Thymus (tissue), 11 donors: ENCODE results near the gene CPAMD8. TPM values are rescaled to one million over a fixed set of nuclear protein-coding genes. Genes with fewer than 3 reads are reported as not detected.

Source experiments
- DNase-seq, 9 donors: peaks; one replicate each; pipeline ENCODE4 v3.0.0-alpha.2; 2013; ENCODE audit warnings: low spot score in 9 of 9, low read depth in 6 of 9, missing footprints in 1 of 9
- H3K27ac ChIP-seq, 2 donors: one replicate each; pipeline ENCODE4 v1.5.1; 2013; ENCODE audit warnings: control low read depth in 1 of 2, low read depth in 1 of 2, low read length in 1 of 2, mild to moderate bottlenecking in 1 of 2, moderate library complexity in 1 of 2
- H3K27me3 ChIP-seq, 2 donors: one replicate each; pipeline ENCODE4 v1.5.1; 2013; ENCODE audit warnings: low read length in 1 of 2; ENCODE audit not compliant: control insufficient read depth in 2 of 2, insufficient read depth in 1 of 2
- H3K36me3 ChIP-seq, 2 donors: one replicate each; pipeline ENCODE4 v1.5.1; 2013; ENCODE audit warnings: low read length in 1 of 2, mild to moderate bottlenecking in 1 of 2, moderate library complexity in 1 of 2; ENCODE audit not compliant: control insufficient read depth in 2 of 2, insufficient read depth in 2 of 2
- H3K4me1 ChIP-seq, 2 donors: one replicate each; pipeline ENCODE4 v1.5.1; 2013; ENCODE audit warnings: low read length in 2 of 2; ENCODE audit not compliant: control insufficient read depth in 2 of 2, insufficient read depth in 2 of 2
- H3K4me3 ChIP-seq, 2 donors: one replicate each; pipeline ENCODE4 v1.5.1; 2013; ENCODE audit warnings: low read length in 2 of 2, control low read depth in 1 of 2, mild to moderate bottlenecking in 1 of 2
- H3K9me3 ChIP-seq, 2 donors: one replicate each; pipeline ENCODE4 v1.5.1; 2013; ENCODE audit warnings: low read length in 1 of 2, mild to moderate bottlenecking in 1 of 2; ENCODE audit not compliant: control insufficient read depth in 2 of 2, insufficient read depth in 1 of 2
- WGBS: extraction: QIAGEN DNeasy Blood & Tissue Kit; methylation state at CpG from one replicate; pipeline ENCODE4 v1.1.7; 2013; 5-methylcytosine and 5-hydroxymethylcytosine counted together
- polyA plus RNA-seq: library from polyadenylated mRNA; stranded (reverse); fragments of 200-250 nt; gene quantifications from one replicate; pipeline ENCODE4 v1.2.3, GENCODE V29; 2013
- total RNA-seq: library from RNA; stranded (reverse); fragments of 120-200 nt; gene quantifications from one replicate; pipeline ENCODE4 v1.2.4, GENCODE V29; 2013
- donor health status: healthy.

The CPAMD8 gene
- total and polyA plus RNA-seq, 2 donors = 12.3 to 17.3 TPM

- no peak overlapping the region for H3K4me3 ChIP-seq
- H3K27ac ChIP-seq = no peak overlapping the region
- 83% methylated on average over 9 of the region's 9 CpGs for WGBS
- no peaks in the 10 kb centered on the region for H3K27me3 ChIP-seq
- peaks cover 30 to 57% of the 10 kb centered on the region in 2 donors for H3K36me3 ChIP-seq
- peaks cover 5 to 27% of the 10 kb centered on the region in 2 donors for H3K4me1 ChIP-seq
- DNase-seq = peak in 1 of 9 donors; percentile 22
- no peaks in the 10 kb centered on the region for H3K9me3 ChIP-seq
Observed at GRCh38 chr19:17069193-17069592, 42.6 kb upstream of the CPAMD8 start.

- Histone ChIP-seq H3K27me3 (no peaks in the 10 kb centered on the region), H3K36me3 (peaks cover 38 to 68% of the 10 kb centered on the region in 2 donors), H3K27ac (no peak overlapping the region), H3K4me1 (peaks cover 0 to 10% of the 10 kb centered on the region in 2 donors), H3K9me3 (peaks cover 2 to 7% of the 10 kb centered on the region in 2 donors), H3K4me3 (no peak overlapping the region)
- DNase-seq = no peak
- WGBS = 98% methylated on average over 2 of the region's 2 CpGs
Observed at GRCh38 chr19:17063428-17063827, 36.8 kb upstream of the CPAMD8 start.

GRCh38 chr19:17061691-17062090 is 35.1 kb upstream of the CPAMD8 start:
- H3K9me3 ChIP-seq = peaks cover 4 to 14% of the 10 kb centered on the region in 2 donors
- no peaks in the 10 kb centered on the region for H3K27me3 ChIP-seq
- no peak for DNase-seq
- H3K27ac ChIP-seq = no peak overlapping the region
- 93% methylated on average over 7 of the region's 7 CpGs for WGBS
- H3K4me1 ChIP-seq = peaks cover 0 to 3% of the 10 kb centered on the region in 2 donors
- H3K4me3 ChIP-seq = no peak overlapping the region
- H3K36me3 ChIP-seq = peaks cover 50 to 76% of the 10 kb centered on the region in 2 donors

- no peak for DNase-seq
- H3K4me1 ChIP-seq = peaks cover 0 to 3% of the 10 kb centered on the region in 2 donors
- H3K27me3 ChIP-seq = no peaks in the 10 kb centered on the region
- no peak overlapping the region for H3K4me3 ChIP-seq
- WGBS = 98% methylated on average over 3 of the region's 3 CpGs
- peaks cover 47 to 74% of the 10 kb centered on the region in 2 donors for H3K36me3 ChIP-seq
- no peak overlapping the region for H3K27ac ChIP-seq
- H3K9me3 ChIP-seq = peaks cover 4 to 14% of the 10 kb centered on the region in 2 donors
Observed at GRCh38 chr19:17061205-17061604, 34.6 kb upstream of the CPAMD8 start.

- DNase-seq = no peak
- H3K27me3 ChIP-seq = no peaks in the 10 kb centered on the region
- no peak overlapping the region for H3K4me3 ChIP-seq
- H3K27ac ChIP-seq = no peak overlapping the region
- H3K9me3 ChIP-seq = peaks cover 4 to 14% of the 10 kb centered on the region in 2 donors
- peaks cover 50 to 76% of the 10 kb centered on the region in 2 donors for H3K36me3 ChIP-seq
- peaks cover 0 to 3% of the 10 kb centered on the region in 2 donors for H3K4me1 ChIP-seq
- WGBS = 95% methylated on average over 3 of the region's 3 CpGs
Observed at GRCh38 chr19:17060802-17061201, 34.2 kb upstream of the CPAMD8 start.

- peaks cover 4 to 14% of the 10 kb centered on the region in 2 donors for H3K9me3 ChIP-seq
- no peak for DNase-seq
- H3K36me3 ChIP-seq = peaks cover 62 to 74% of the 10 kb centered on the region in 2 donors
- H3K27ac ChIP-seq = no peak overlapping the region
- H3K4me1 ChIP-seq = no peaks in the 10 kb centered on the region
- no peak overlapping the region for H3K4me3 ChIP-seq
- H3K27me3 ChIP-seq = no peaks in the 10 kb centered on the region
- 98% methylated on average over 8 of the region's 8 CpGs for whole genome bisulfite sequencing
Observed at GRCh38 chr19:17058236-17058635, 31.6 kb upstream of the CPAMD8 start.

- Histone ChIP-seq H3K9me3 (peaks cover 4 to 14% of the 10 kb centered on the region in 2 donors), H3K27me3 (no peaks in the 10 kb centered on the region), H3K36me3 (peaks cover 71 to 78% of the 10 kb centered on the region in 2 donors), H3K27ac (no peak overlapping the region), H3K4me3 (no peak overlapping the region), H3K4me1 (no peaks in the 10 kb centered on the region)
- no peak for DNase-seq
- 98% methylated on average over 15 of the region's 15 CpGs for WGBS
Observed at GRCh38 chr19:17055636-17056035, 29.0 kb upstream of the CPAMD8 start.

GRCh38 chr19:17054746-17055145 is 28.1 kb upstream of the CPAMD8 start:
- H3K4me1 ChIP-seq = no peaks in the 10 kb centered on the region
- peaks cover 68 to 80% of the 10 kb centered on the region in 2 donors for H3K36me3 ChIP-seq
- H3K27ac ChIP-seq = no peak overlapping the region
- no peak for DNase-seq
- peaks cover 4 to 14% of the 10 kb centered on the region in 2 donors for H3K9me3 ChIP-seq
- no peak overlapping the region for H3K4me3 ChIP-seq
- over 99% methylated on average over 5 of the region's 5 CpGs for WGBS
- H3K27me3 ChIP-seq = no peaks in the 10 kb centered on the region

- H3K36me3 ChIP-seq = peaks cover 55 to 66% of the 10 kb centered on the region in 2 donors
Observed at GRCh38 chr19:17052439-17052838, 25.8 kb upstream of the CPAMD8 start.

More at GRCh38 chr19:17052439-17052838, 25.8 kb upstream of the CPAMD8 start:
- H3K9me3 ChIP-seq = no peaks in the 10 kb centered on the region
- no peaks in the 10 kb centered on the region for H3K4me1 ChIP-seq
- H3K4me3 ChIP-seq = no peak overlapping the region
- no peak overlapping the region for H3K27ac ChIP-seq
- no peaks in the 10 kb centered on the region for H3K27me3 ChIP-seq
- WGBS = 90% methylated on average over 8 of the region's 8 CpGs
- DNase-seq = peak in 2 of 9 donors; percentile 21 to 30
